GM18861 (cell line): ENCODE results near the gene KIF13A.
"Not testable (repeated sequence)": the region's sequence is repeated elsewhere in the genome, so short reads cannot be mapped to it uniquely, and the experiment has no call there.

Experiments used
- ATAC-seq: cut with Tn5 transposase; IDR thresholded peaks from one replicate; pipeline ENCODE4 v1.9.1; 2021; ENCODE audit not compliant: unreplicated experiment

Gene KIF13A

DNA sequence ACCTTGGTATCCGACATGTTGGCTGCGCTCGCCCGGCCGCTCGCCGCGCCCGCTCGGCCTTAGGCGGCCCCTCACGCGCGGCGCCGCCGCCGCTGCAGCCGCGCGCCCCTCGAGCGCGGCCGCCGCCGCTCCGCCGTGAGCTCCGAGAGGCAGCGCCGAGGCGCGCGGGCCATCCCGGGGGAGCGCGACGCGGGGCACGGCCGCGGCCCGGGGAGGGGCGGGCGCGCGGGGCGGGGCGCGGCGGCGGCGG, at the start of gene KIF13A:
KIF13A (minus strand) TSS at position 189 of the 250 bp plus-strand sequence; CDS start at position 17, 172 bp downstream.
- ATAC-seq: peak; percentile 11

DNA sequence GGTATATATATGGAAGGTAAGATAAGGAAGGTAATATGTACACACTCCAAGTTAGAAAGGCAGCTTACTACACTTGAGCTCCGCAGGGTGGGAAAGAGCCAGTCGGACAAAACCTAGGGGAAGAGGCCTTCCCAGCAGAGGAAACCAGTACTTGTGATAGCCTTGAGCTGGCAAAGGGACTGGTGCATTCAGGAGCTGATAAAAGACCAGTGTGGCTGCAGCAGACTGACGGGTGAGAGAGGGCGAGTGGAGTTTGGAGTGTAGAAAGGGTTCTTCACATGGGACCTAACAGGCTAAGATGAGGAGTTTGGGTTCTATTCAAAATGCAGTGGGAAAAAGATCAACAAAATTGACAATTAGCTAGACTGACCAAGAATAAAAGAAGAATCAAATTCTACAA, 49.3 kb upstream of the KIF13A start:
- ATAC-seq: no peak

DNA sequence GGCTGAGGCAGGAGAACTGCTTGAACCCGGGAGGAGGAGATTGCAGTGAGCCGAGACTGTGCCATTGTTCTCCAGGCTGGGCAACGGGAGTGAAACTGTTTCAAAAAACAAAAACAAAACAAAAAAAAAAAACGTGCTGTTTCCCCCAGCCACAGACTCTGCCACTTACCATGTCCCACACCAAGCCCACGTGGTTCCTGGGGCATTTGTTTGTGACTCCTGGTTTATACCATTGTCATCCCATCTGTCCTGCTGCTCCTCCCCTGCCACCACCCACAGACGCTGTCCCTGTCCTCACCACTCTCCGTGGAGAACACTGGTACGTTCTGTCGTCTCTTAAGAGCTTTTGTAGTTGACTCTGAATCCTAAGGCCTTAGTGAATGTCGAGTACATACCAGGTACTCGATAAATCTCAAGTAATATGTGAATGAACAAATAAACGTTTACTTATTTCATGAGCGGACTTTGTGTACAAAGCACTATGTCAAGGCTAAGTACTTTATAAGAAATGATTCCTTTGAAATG, 48.0 kb upstream of the KIF13A start:
- no peak for ATAC-seq

DNA sequence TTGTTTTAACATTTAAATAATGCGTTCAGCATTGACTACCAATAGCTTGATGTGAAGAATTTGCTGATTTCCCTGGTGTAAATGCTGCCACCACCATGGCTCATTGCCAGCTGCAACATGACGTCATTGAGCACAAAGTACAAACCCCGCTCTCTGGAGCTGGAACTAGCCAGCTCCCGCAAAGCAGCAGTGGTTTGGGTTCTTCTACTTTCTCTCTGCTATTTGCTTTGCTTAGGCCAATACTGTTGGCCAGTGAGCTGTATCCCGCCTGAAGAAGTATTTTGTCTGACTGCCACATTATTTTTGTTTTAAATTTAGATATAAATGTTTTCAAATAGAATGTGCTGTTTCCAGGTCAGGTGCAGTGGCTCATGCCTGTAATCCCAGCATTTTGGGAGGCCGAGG, 47.4 kb upstream of the KIF13A start:
- no peak for ATAC-seq

DNA sequence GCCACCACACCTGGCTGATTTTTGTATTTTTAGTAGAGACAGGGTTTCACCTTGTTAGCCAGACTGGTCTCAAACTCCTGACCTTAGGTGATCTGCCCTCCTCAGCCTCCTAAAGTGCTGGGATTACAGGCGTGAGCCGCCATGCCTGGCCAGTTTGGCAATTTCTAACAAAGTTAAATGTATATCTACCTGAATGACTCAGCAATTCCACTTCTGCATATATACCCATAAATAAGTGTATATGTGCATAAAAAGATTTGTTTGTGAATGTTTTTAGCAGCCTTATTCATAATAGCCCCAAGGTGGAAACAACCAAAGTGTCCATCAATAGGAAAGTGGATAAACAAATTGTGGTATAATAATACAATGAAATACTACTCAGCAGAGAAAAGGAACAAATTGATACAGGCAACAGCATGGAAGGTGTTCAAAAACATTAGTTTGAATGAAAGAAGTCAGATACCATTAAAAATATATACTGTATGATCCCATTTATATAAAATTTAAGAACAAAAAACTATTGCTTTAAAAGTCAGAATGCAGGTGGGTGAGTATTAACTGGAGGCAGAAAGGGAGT, 44.3 kb upstream of the KIF13A start:
- no peak for ATAC-seq

DNA sequence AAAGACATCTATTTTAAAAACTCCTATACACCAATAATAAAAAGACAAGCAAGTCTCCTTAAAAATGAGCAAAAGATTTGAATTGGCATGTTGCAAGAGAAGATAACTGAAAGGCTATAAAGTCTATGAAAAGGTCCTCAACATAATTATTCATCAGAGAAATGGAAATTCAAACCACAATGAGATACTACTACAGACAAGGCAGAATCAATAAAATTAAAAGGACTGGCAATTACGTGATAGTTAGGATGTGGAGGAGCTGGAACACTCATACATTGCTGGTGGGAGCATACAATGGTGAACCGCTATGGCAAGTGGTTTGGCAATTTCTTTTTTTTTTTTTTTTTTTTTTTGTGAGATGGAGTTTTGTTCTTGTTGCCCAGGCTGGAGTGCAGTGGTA, 43.8 kb upstream of the KIF13A start:
- ATAC-seq: no peak

DNA sequence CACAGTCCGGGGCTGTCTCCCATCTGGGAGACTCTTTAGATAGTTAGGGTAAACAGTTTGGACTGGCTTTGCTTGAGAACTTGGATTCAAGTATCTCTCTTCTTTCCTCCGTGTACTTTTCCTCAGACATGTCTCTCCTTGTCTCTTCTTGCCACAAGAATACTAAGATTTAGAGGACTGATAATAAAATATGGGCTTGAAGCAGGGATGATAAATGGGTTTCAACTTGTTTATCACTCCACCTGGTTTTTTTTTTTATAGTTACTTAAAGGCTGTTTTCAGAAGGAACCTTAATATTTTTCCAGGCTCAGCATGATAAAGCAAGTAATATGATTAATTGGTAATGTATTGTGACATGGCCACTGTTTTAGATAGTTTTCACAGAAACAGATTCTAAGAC, 40.9 kb upstream of the KIF13A start:
- ATAC-seq: no peak

DNA sequence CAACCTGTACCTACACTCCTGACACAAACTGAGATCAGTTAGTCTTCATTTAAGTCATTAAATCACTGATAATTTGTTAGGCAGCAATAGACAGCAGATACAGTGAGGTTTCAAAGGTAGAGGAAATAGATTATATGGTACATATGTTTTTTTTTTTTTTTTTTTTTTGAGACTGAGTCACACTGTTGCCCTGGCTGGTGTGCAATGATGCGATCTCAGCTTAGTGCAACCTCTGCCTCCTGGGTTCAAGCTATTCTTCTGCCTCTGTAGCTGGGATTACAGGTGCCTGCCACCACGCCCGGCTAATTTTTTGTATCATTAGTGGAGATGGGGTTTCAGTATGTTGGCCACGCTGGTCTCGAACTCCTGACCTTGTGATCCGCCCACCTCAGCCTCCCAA, 38.2 kb upstream of the KIF13A start:
- no peak for ATAC-seq

DNA sequence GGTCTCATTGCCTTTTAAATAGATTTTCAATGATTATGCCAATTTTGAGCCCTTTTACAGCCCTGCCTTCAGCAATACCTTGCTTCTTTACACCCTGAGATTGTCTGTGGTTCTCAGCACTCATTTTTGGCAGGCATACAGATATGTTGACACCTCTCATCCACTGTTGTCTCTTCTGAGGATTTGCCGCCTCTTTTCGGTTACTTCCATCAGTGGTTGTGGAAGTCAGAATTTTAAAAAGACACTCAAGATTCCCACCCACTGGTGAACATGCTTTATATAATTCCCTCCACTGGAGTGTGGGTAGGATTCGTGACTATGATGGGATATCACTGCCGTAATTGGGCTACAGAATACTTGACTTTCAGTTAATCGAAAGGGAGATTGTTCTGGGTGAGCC, 37.4 kb upstream of the KIF13A start:
- no peak for ATAC-seq

DNA sequence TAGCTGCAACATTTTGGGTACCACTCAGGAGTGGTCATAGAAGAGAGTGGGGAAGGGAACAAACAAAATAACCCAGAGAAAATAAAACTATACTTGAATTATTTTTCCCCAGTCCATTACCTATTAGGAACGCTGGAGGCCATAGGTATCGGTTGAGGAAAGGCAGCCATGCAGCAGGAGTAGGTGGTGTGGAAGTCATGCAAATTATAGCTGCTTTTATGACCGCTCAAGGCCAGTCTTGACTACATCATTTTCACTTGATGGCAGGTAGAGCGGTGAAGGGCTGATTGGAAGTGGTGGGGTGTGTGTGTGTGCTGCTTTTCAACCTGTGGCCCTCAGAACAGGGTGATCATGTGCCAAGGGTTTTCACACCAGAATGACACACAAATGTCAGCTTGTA, 36.5 kb upstream of the KIF13A start:
- ATAC-seq: no peak

DNA sequence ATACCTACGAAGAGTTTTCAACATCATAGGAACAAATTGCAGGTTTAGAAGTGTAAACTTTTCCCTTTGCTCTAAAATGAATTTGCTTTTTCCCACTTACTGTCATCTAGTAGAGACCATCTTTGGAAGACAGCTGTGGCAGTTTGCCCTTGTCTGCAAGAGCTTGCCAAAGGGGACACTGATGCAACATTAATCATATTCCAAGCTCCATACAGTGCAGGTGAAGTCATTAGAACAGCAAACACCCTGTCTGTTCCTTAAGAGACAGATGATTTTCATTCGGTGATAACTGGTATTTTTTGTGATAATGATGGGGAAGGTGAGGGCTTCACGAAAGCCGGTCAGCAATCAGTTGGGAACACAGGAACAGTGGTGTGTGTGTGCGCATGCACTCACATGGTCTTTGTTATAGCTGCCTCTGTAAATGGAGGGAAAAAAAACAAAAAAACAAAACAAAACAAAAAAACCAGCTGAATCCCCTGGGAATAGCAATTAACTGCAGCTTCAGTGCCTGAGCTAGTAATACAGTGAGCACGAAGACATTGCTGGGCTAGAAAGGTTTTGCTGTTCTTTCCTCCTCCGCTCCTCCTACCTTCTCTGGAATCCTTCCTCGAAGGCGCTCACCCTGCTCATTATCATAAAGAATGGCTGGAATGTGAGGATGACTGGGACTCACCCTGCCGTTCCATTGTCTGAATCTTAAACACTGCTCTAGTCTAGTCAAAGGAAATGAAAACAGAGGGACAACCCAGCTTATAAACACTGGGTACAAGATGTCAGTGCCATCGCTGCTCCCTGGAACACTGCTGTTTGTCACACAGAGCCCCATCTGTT, 35.2 kb upstream of the KIF13A start:
- ATAC-seq: no peak

DNA sequence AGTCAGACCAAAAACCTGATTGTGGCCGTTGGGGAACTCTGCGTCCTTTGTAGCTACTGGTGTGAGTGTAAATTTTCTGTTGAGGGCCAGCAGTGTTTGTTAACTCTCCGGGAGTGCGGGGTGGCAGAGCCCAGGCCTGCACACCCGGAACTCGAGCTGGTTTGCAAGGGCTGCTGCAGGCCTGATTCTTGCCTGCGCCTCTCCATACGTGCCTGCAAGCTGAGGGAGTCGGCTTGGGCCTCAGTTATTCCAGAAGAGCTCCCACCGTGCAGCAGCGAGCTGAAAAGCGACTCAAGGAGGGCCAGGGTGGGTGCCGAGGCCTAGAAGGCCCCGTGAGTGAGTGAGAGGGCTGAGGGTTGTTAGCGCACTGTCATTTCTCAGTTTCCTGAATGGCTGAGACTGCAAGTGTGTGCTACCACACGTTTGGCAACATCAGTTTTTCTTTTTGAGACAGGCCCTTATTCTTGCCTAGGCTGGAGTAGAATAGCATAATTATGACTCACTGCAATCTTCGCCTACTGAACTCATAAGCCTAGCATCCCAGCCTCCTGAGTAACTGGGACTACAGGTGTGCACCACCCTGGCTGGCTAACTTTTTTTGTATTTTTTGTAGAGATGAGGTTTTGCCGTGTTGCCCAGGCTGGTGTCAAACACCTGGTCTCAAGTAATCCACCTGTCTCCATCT, 33.9 kb upstream of the KIF13A start:
- no peak for ATAC-seq

DNA sequence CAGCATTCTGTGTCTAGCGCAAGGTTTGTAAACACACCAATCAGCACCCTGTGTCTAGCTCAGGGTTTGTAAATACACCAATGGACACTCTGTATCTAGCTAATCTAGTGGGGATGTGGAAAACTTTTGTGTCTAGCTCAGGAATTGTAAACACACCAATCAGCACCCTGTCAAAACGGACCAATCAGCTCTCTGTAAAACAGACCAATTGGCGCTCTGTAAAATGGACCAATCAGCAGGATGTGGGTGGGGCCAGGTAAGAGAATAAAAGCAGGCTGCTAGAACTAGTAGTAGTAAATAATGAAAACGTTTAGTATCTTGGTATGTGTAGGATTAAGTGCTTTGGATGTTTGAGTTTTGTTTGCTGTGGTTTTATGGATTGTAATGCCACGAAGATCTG, 33.1 kb upstream of the KIF13A start:
- not testable (repeated sequence) for ATAC-seq

DNA sequence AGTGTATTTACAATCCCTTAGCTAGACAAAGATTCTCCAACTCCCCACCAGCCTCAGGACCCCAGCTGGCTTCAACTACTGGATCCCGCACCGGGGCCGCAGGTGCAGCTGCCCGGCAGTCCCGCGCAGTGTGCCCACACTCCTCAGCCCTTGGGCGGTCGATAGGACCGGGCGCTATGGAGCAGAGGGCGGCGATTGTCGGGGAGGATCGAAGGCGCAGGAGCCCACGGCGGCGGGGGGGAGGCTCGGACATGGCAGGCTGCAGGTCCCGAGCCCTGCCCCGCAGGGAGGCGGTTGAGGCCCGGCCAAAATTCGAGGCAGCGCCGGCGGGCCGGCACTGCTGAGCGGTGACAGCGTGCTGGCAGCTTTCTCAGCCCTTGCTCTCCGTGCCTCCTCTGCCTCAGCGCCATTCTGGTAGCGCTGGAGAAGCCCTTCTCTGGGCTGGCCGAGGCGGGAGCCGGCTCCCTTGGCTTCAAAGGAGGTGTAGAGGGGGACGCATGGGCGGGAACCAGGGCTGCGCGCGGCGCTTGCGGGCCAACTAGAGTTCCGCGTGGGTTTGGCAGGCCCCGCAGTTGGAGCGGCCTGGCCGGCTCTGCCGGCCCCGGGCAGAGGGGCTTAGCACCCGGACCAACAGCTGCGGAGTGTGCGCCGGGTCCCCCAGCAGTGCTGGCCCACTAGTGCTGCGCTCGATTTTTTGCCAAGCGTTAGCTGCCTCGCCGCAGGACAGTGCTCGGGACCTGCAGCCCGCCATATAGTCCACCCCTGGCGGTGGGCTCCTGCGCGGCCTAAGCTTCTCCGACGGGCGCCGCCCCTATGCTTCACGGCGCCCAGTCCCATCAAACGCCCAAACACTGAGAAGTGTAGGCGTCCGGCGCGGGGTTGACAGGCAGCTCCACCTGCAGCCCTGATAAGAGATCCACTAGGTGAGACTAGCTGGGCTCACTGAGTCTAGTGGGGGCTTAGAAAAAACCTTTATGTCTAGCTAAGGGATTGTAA, 32.4 kb upstream of the KIF13A start:
- ATAC-seq: no peak

DNA sequence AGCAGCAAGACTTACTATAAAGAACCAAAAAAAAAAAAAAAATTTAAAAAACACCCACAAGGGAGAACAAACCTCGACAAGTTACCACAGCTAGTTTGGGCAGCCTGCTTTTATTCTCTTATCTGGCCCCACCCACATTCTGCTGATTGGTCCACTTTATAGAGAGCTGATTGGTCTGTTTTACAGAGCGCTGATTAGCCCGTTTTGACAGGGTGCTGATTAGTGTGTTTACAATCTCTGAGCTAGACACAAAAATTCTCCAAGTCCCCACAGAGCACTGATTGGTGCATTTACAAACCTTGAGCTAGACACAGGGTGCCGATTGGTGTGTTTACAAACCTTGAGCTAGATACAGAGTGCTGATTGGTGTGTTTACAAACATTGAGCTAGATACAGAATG, 31.7 kb upstream of the KIF13A start:
- not testable (repeated sequence) for ATAC-seq

DNA sequence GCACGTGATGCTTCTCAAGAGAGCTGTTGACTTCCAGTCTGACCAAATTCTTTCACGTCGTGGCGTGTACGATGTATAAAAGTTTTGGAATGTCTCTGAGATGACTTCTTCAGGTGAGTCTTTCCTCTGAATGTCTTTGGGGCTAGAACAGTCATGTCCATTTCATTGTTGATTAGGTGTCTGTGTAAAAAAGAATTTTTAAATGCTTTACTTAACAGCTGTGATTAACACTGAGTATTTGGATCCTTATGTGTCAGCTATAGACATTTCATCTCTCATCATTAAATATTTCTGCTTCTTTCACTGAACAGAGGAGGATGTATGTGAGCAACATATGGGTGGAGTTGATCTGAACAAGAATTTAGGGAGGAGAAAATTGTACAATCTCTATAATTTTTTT, 29.3 kb upstream of the KIF13A start:
- ATAC-seq: no peak

DNA sequence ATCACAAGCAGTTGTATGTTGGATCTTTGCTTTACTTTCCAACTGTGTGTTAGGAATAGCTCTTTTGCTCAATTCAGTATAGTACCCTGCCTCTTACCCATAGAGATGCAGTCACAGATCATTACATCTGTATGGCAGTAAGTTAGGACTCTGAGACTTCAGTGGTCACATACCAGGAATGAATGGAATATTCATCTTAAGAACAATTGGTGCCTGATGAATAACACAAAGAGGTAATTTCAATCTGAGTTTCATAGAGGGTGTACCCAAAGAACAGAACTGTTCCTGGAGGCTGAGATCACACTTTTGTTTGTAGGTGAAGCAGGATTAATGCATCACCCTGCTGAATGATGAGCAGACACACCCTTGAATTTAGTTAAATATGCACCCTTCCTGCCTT, 28.7 kb upstream of the KIF13A start:
- no peak for ATAC-seq

DNA sequence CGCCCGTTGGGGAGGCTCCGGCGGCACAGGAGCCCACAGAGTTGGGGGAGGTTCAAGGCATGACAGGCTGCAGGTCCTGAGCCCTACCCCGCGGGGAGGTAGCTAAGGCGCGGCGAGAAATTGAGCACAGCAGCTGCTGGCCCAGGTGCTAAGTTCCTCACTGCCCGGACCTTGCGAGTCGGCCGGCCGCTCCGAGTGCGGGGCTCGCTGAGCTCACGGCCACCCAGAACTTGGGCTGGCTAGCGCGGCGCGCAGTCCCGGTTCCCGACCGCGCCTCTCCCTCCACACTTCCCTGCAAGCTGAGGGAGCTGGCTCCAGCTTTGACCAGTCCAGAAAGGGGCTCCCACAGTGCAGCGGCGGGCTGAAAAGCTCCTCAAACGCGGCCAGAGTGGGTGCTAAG, 23.9 kb upstream of the KIF13A start:
- no peak for ATAC-seq

DNA sequence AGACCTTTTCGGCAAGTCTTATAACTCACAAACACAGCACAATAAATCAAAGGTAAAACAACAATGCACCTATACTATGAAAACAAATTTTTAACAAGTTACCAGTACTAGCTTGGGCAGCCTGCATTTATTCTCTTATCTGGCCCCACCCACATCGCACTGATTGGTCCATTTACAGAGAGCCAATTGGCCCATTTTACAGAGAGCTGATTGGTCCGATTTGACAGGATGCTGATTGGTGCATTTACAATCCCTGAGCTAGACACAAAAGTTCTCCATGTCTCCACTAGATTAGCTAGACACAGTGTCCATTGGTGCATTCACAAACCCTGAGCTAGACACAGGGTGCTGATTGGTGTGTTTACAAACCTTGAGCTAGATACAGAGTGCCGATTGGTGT, 23.1 kb upstream of the KIF13A start:
- ATAC-seq: not testable (repeated sequence)

DNA sequence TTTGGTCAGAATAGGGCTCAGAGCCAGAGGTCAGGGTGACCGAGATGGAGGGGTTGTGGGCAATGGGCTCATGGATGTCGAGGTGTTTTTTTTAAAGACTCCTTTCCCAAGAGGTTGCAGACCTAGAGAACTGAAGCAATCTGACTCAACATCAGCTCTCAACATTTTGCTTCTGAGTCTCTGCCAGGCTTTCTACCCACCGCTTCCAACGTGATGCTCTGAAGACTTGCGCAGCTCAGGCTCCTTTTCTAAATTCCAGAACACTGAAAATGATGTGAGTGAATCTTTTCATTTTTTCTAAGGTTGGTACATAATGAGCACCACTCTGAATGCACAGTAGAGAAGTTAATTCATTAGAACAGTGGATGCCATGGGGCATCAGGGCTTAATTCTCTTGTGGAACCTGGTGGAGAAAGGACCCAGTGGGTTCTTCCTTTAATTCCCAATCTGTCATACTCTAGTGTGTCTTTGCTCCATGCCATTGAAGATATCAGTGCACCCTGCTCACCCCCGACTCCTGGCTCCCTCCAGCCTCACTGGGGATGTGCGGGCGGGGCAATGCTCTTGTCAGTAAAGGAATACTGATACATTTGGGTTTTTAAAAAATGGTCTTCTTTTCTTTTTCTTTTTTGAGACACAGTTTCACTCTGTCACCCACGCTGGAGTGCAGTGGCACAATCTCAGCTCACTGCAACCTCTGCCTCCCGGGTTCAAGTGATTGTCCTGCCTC, 17.0 kb upstream of the KIF13A start:
- no peak for ATAC-seq
